Fibroblast of pulmonary artery (primary cell): ENCODE results near the gene TNFSF12.
A peak's percentile ranks its signal among the peaks of the same experiment; 100 is the strongest.

Experiments
- DNase-seq: peaks from one replicate; pipeline ENCODE4 v3.0.0-alpha.2; 2010; ENCODE audit warnings: low read depth
- H3K4me3 ChIP-seq: replicated peaks from 2 replicates; pipeline ENCODE4 v1.5.1; 2011; ENCODE audit warnings: low read depth, mild to moderate bottlenecking, control low read depth, low read length, moderate library complexity
- TF ChIP-seq, protein P1 (sequence below): IDR thresholded peaks from 2 replicates; pipeline ENCODE4 v1.5.1; 2011; ENCODE audit warnings: mild to moderate bottlenecking, control low read depth, low read length, inconsistent platforms; ENCODE audit errors: missing control alignments

The TNFSF12 gene

GRCh38 chr17:7508145-7508544 is 40.7 kb upstream of the TNFSF12 start:
- no peak for DNase-seq
- no peak overlapping the region for H3K4me3 ChIP-seq
- TF ChIP-seq, protein P1, sequence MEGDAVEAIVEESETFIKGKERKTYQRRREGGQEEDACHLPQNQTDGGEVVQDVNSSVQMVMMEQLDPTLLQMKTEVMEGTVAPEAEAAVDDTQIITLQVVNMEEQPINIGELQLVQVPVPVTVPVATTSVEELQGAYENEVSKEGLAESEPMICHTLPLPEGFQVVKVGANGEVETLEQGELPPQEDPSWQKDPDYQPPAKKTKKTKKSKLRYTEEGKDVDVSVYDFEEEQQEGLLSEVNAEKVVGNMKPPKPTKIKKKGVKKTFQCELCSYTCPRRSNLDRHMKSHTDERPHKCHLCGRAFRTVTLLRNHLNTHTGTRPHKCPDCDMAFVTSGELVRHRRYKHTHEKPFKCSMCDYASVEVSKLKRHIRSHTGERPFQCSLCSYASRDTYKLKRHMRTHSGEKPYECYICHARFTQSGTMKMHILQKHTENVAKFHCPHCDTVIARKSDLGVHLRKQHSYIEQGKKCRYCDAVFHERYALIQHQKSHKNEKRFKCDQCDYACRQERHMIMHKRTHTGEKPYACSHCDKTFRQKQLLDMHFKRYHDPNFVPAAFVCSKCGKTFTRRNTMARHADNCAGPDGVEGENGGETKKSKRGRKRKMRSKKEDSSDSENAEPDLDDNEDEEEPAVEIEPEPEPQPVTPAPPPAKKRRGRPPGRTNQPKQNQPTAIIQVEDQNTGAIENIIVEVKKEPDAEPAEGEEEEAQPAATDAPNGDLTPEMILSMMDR = no peak

GRCh38 chr17:7508846-7509245 is 40.0 kb upstream of the TNFSF12 start:
- no peak overlapping the region for H3K4me3 ChIP-seq
- no peak for DNase-seq
- TF ChIP-seq, protein P1 = no peak

GRCh38 chr17:7509937-7510336 is 38.9 kb upstream of the TNFSF12 start:
- H3K4me3 ChIP-seq = no peak overlapping the region
- no peak for DNase-seq
- TF ChIP-seq, protein P1 = no peak

- no peak overlapping the region for H3K4me3 ChIP-seq
- TF ChIP-seq, protein P1 = no peak
- peak; percentile 15 for DNase-seq
These were observed 37.8 kb upstream of the TNFSF12 start for GRCh38 chr17:7511108-7511507.

DNA sequence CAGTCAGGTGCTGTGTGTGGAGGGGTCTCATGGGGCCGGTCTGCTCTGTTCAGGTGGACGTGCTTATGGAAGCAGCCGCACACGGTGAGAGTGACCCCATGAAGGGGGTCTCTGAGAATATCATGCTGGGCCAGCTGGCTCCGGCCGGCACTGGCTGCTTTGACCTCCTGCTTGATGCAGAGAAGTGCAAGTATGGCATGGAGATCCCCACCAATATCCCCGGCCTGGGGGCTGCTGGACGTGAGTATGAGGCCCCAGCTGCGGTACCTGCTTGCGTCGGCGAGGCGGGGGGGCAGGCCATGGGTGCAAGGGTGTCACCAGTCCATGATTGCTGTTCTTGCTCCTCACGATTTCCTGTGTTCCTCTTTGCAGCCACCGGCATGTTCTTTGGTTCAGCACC is 36.8 kb upstream of the TNFSF12 start:
- H3K4me3 ChIP-seq = no peak overlapping the region
- DNase-seq = no peak
- TF ChIP-seq, protein P1 = no peak

DNA sequence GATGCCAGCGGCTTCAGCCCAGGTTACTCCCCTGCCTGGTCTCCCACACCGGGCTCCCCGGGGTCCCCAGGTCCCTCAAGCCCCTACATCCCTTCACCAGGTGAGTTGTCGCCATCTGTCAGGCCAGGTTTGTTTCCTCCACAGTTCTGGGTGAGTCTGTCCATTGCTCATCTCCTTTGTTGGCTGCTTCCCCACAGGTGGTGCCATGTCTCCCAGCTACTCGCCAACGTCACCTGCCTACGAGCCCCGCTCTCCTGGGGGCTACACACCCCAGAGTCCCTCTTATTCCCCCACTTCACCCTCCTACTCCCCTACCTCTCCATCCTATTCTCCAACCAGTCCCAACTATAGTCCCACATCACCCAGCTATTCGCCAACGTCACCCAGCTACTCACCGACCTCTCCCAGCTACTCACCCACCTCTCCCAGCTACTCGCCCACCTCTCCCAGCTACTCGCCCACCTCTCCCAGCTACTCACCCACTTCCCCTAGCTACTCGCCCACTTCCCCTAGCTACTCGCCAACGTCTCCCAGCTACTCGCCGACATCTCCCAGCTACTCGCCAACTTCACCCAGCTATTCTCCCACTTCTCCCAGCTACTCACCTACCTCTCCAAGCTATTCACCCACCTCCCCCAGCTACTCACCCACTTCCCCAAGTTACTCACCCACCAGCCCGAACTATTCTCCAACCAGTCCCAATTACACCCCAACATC is 35.9 kb upstream of the TNFSF12 start:
- no peak overlapping the region for H3K4me3 ChIP-seq
- no peak for DNase-seq
- TF ChIP-seq, protein P1 = no peak

DNA sequence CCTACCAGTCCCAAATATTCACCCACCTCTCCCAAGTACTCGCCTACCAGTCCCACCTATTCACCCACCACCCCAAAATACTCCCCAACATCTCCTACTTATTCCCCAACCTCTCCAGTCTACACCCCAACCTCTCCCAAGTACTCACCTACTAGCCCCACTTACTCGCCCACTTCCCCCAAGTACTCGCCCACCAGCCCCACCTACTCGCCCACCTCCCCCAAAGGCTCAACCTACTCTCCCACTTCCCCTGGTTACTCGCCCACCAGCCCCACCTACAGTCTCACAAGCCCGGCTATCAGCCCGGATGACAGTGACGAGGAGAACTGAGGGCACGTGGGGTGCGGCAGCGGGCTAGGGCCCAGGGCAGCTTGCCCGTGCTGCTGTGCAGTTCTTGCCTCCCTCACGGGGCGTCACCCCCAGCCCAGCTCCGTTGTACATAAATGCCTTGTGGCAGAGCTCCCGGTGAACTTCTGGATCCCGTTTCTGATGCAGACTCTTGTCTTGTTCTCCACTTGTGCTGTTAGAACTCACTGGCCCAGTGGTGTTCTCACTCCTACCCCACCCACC is 34.9 kb upstream of the TNFSF12 start:
- no peak overlapping the region for H3K4me3 ChIP-seq
- TF ChIP-seq, protein P1 = no peak
- DNase-seq = no peak
